ENCODE measurements around the gene CCL4. TPM values are rescaled to one million over a fixed set of nuclear protein-coding genes. Genes with fewer than 3 reads are reported as not detected.

Gene CCL4
- total and polyA plus RNA-seq, 2 donors (not counting 1 experiment from before 2014, with no cell fraction given): 3.5 to 7.6 TPM

DNA sequence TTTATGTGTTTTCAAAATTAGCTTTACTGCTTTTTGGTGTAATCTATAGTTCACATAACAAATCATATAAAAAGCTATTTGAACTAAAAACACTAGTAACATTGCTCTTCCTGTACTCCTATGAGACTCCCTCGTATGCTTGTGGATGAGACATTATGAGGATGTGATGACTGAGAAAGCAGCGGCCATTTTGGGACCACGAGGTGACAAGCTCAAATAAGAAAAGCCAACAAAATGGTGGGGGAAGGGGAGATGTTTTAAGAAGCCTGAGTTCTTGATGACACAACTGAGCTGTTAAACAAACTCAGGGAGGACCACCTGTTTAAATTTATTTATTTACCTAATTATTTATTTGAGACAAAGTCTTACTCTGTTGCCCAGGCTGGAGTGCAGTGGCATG, 35.1 kb upstream of the CCL4 start:
- no peaks in the 10 kb centered on the region for H3K9me3 Mint-ChIP-seq (ENCODE audit: insufficient read depth)
- H3K4me3 ChIP-seq (ENCODE audit: control extremely low read depth in 1 of 5, extremely low read depth in 1 of 5, insufficient read depth in 1 of 5, low read depth in 2 of 5, low read length in 4 of 5): no peak overlapping the region
- H3K4me3 Mint-ChIP-seq: no peak overlapping the region
- DNase-seq (no peak), ATAC-seq (ENCODE audit: low read depth) (no peak)
- peaks cover 0 to 4% (median 3%) of the 10 kb centered on the region in 3 donors for H3K9me3 ChIP-seq (ENCODE audit: control extremely low read depth in 1 of 3, control insufficient read depth in 2 of 3, insufficient read depth in 1 of 3, low read length in 2 of 3)
- 94% methylated on average over 2 of the region's 3 CpGs for WGBS (ENCODE audit: insufficient coverage)
- H3K4me1 ChIP-seq (ENCODE audit: control insufficient read depth in 2 of 2, insufficient read depth in 2 of 2, low read length in 2 of 2): peaks cover 4 to 8% of the 10 kb centered on the region in 2 donors
- H3K27ac Mint-ChIP-seq: no peak overlapping the region
- H3K9ac ChIP-seq (ENCODE audit: low read length): no peak overlapping the region
- intact Hi-C loops (cut with micrococcal nuclease): no loop called here
- H3K36me3 ChIP-seq (replicated peaks in 1 of 2; ENCODE audit: control extremely low read depth in 1 of 2, control insufficient read depth in 1 of 2, extremely low read depth in 1 of 2, insufficient read depth in 2 of 2, low read length in 1 of 2): no peaks in the 10 kb centered on the region
- TF ChIP-seq, protein P1, sequence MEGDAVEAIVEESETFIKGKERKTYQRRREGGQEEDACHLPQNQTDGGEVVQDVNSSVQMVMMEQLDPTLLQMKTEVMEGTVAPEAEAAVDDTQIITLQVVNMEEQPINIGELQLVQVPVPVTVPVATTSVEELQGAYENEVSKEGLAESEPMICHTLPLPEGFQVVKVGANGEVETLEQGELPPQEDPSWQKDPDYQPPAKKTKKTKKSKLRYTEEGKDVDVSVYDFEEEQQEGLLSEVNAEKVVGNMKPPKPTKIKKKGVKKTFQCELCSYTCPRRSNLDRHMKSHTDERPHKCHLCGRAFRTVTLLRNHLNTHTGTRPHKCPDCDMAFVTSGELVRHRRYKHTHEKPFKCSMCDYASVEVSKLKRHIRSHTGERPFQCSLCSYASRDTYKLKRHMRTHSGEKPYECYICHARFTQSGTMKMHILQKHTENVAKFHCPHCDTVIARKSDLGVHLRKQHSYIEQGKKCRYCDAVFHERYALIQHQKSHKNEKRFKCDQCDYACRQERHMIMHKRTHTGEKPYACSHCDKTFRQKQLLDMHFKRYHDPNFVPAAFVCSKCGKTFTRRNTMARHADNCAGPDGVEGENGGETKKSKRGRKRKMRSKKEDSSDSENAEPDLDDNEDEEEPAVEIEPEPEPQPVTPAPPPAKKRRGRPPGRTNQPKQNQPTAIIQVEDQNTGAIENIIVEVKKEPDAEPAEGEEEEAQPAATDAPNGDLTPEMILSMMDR (IDR thresholded peaks at IDR 0.05): no peak
- no peak for TF ChIP-seq EZH2 (IDR thresholded peaks at IDR 0.05; ENCODE audit: borderline replicate concordance, insufficient read depth, low read depth, low read length, poor library complexity, severe bottlenecking)
- CTCF ChIA-PET: interaction anchor here (0.7 to 2.5 kb wide), 8 partner anchors 9 to 417 kb away, joined by 3 to 8 read pairs (median 4); partner anchors contain the start of gene CCL16
- POLR2A ChIA-PET: no interaction called here
- H3K27me3 ChIP-seq (replicated peaks in 1 of 4; ENCODE audit: control extremely low read depth in 1 of 4, control insufficient read depth in 3 of 4, insufficient read depth in 4 of 4, low read length in 3 of 4): no peaks in the 10 kb centered on the region
- peaks cover 21% of the 10 kb centered on the region for H3K4me1 Mint-ChIP-seq
- no peak overlapping the region for H2AFZ ChIP-seq (ENCODE audit: insufficient read depth, low read depth, low read length, poor library complexity, severe bottlenecking)
- no peak overlapping the region for H3K27ac ChIP-seq (ENCODE audit: low read length in 2 of 2)
- H4K20me1 ChIP-seq (ENCODE audit: control insufficient read depth, insufficient read depth, low read length, poor library complexity, severe bottlenecking): no peaks in the 10 kb centered on the region
- no peaks in the 10 kb centered on the region for H3K79me2 ChIP-seq (ENCODE audit: control insufficient read depth, insufficient read depth, low read length)
- H3K27me3 Mint-ChIP-seq: no peaks in the 10 kb centered on the region
- no peak overlapping the region for H3K4me2 ChIP-seq (replicated peaks; ENCODE audit: low read depth, low read length, poor library complexity, severe bottlenecking)

DNA sequence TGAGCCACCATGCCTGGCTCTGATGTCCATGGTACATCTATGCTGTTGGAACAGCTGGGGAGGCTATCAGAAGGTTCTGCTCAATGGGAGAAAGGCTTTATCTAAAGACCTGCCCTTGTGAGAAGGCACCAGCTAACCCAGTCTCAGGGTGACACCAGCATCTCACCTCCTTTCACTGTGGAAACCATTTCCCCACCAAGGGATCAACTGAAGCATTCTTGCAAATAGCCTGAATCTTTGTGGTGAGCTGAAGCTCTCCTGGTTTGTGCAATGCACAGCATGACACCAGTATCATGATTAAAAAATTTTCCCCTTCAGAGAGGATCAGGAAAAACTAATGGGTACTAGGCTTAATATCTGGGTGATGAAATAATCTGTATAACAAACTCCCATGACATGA, 34.5 kb upstream of the CCL4 start:
- no peak overlapping the region for H3K27ac Mint-ChIP-seq
- H3K9ac ChIP-seq (ENCODE audit: low read length): no peak overlapping the region
- H4K20me1 ChIP-seq (ENCODE audit: control insufficient read depth, insufficient read depth, low read length, poor library complexity, severe bottlenecking): no peaks in the 10 kb centered on the region
- no peak overlapping the region for H3K4me2 ChIP-seq (replicated peaks; ENCODE audit: low read depth, low read length, poor library complexity, severe bottlenecking)
- TF ChIP-seq, protein P1 (IDR thresholded peaks at IDR 0.05): no peak
- TF ChIP-seq EZH2 (IDR thresholded peaks at IDR 0.05; ENCODE audit: borderline replicate concordance, insufficient read depth, low read depth, low read length, poor library complexity, severe bottlenecking): no peak
- DNase-seq (no peak), ATAC-seq (ENCODE audit: low read depth) (no peak)
- H3K4me1 ChIP-seq (ENCODE audit: control insufficient read depth in 2 of 2, insufficient read depth in 2 of 2, low read length in 2 of 2): peaks cover 4 to 8% of the 10 kb centered on the region in 2 donors
- intact Hi-C loops (cut with micrococcal nuclease): no loop called here
- H3K27me3 ChIP-seq (replicated peaks in 1 of 4; ENCODE audit: control extremely low read depth in 1 of 4, control insufficient read depth in 3 of 4, insufficient read depth in 4 of 4, low read length in 3 of 4): no peaks in the 10 kb centered on the region
- H3K27me3 Mint-ChIP-seq: no peaks in the 10 kb centered on the region
- no peak overlapping the region for H3K27ac ChIP-seq (ENCODE audit: low read length in 2 of 2)
- no peaks in the 10 kb centered on the region for H3K9me3 Mint-ChIP-seq (ENCODE audit: insufficient read depth)
- peaks cover 19% of the 10 kb centered on the region for H3K4me1 Mint-ChIP-seq
- H3K36me3 ChIP-seq (replicated peaks in 1 of 2; ENCODE audit: control extremely low read depth in 1 of 2, control insufficient read depth in 1 of 2, extremely low read depth in 1 of 2, insufficient read depth in 2 of 2, low read length in 1 of 2): no peaks in the 10 kb centered on the region
- no peak overlapping the region for H3K4me3 ChIP-seq (ENCODE audit: control extremely low read depth in 1 of 5, extremely low read depth in 1 of 5, insufficient read depth in 1 of 5, low read depth in 2 of 5, low read length in 4 of 5)
- peaks cover 0 to 3% (median 3%) of the 10 kb centered on the region in 3 donors for H3K9me3 ChIP-seq (ENCODE audit: control extremely low read depth in 1 of 3, control insufficient read depth in 2 of 3, insufficient read depth in 1 of 3, low read length in 2 of 3)
- POLR2A ChIA-PET: no interaction called here
- no peak overlapping the region for H3K4me3 Mint-ChIP-seq
- CTCF ChIA-PET: interaction anchor here (1.0 to 2.5 kb wide), 4 partner anchors 12 to 93 kb away, joined by 3 to 8 read pairs (median 6); partner anchors contain the start of gene CCL16
- no peak overlapping the region for H2AFZ ChIP-seq (ENCODE audit: insufficient read depth, low read depth, low read length, poor library complexity, severe bottlenecking)
- no peaks in the 10 kb centered on the region for H3K79me2 ChIP-seq (ENCODE audit: control insufficient read depth, insufficient read depth, low read length)
